Left colon (tissue), 2 donors: ENCODE results near the gene MALRD1. TPM values are rescaled to one million over a fixed set of nuclear protein-coding genes. Genes with fewer than 3 reads are reported as not detected.
"Not testable (repeated sequence)": the region's sequence is repeated elsewhere in the genome, so short reads cannot be mapped to it uniquely, and the experiment has no call there.

Experiments
- ATAC-seq: fragments of 200-7000 bp; cut with Tn5 transposase; one replicate; pipeline ENCODE4 v1.9.1; 2020; ENCODE audit warnings: mild to moderate bottlenecking, moderate library complexity
- DNase-seq, 2 donors: peaks; one replicate each; pipeline ENCODE4 v3.0.0-alpha.2; 2020
- intact Hi-C, 2 donors: fragments of 100-400 bp; cut with DNase I in 1 of 2; cut with micrococcal nuclease in 1 of 2; formaldehyde crosslinking; loops; one replicate each; pipeline versions ENCODE4 v1.11.2 to v1.14.0; 2022; cut with DNase I, micrococcal nuclease
- total RNA-seq, 2 donors: library from RNA; stranded (reverse); fragmentation: NEBNext Ultra II Directional; extraction: Animal tissue kit (Norgen Biotek cat#: 25700); gene quantifications; one replicate each; pipeline ENCODE4 v1.2.1, GENCODE V29; 2021
- donor health status: DM: no; HTN: no; CAD: no.
- donor health status: DM: yes; HTN: yes; CAD: no.

MALRD1 gene
- total RNA-seq, 2 donors from 2014 or later = 0.15 to 0.36 TPM

DNA sequence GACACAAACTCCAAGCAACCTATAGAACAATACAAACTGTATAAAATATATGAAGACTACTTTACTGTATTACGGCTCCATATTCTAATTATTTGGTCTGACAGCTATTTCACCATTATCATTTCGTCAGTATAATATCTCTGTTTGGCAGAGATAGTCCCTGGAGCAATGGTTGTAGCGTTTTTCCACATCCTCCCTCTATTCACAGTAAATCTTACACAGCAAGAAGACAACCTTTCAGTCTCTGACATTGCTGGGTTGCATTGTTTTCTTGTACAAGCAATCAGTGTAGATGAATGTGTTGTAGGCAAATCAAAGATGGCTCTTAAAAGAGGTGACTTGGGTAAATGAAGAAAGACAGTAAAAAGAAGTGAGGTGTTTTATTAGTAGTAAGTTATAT is 662.0 kb downstream of the MALRD1 start:
- DNase-seq = no peak
- no peak for ATAC-seq
- intact Hi-C loops = no loop called here

DNA sequence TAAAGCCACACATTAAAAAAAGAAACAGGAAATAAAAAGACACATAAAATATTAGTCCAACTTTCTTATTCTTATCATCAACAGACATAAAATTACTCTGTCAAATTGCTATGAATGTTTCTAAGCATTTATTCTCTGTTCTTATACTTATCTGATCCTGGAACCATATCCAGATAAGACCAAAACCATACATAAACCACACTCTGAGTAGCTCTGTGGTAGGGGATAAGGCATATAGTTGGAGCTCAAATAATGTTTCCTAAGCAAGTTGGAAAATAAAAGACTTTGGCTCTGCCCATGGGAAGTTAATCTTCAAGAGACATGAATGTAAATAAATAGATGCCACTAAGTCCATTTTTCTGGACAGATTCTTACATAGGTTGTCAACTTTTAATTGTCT is 664.6 kb downstream of the MALRD1 start:
- intact Hi-C loops = no loop called here
- DNase-seq = no peak
- ATAC-seq = no peak

DNA sequence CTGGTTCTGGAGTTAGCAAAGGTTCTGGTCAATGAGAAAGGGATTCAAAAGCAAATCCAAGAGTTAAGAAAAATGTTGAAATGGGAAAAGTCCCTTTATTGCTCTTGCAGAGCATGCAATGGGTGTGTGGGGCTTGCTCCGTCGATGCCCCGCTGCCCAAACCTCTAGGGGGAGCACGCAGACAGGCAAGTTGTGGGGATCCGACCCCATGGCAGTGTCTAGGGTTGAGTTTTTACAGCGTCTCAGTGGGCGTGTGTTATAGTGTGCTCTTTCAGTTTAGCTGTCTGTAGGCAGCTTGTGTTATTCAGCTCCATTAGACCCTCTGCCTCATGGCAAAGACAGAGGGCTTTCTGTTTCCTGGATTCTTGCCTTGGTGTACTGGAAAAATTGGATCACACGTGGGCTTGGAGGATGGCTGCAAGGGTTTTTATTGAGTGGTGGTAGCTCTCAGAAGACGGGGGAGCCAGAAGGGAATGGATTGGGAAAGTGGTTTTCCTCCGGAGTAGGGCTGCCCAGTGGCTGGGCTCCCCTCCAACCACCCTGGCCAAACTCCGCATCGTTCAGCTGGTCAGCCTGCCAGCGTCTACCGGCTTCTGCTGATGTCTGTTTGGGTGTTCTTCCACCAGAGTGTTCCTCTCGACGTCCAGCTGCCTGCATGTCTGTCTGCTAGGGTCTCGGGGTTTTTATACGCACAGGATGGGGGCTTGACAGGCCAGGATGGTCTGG is 665.4 kb downstream of the MALRD1 start:
- intact Hi-C loops = no loop called here
- DNase-seq = no peak
- ATAC-seq = no peak

DNA sequence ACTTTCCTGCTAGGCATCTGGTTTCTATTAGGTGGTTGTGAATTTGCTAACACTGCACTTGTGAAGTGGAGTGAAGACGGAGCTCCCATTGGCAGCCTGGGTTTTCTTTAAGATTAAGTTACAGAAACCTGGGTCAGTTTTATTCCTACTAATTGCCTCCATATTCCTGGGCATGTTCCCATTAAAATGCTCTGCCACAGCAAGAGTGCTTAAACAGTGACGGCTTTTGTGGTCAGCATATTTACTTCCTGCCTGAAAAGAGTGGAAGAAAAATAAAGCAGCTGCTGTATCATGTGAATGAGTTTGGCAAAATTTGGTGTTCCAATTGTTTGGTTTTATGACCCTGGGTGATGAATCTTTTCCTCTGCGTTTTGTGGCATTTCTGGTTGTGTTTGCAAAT is 670.7 kb downstream of the MALRD1 start:
- ATAC-seq (no peak), DNase-seq (no peak)
- intact Hi-C loops = no loop called here

DNA sequence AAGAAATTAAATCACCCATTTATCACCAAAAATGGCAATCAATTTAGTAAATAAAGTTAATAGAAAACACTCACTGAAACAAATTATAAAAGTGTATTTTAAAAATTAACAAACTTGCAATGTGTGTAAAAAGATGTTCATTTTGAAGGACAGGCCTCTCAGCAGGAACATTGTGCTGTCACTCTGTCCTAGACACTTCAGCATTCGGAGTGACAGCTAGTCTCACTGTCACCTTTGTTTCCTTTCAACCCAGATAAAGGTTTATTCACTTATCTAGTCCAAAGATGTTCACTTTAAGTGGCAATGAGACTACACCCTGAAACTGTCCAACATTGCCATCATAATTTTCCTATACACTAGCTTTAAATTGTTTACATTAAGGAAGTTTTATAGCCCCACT is 675.7 kb downstream of the MALRD1 start:
- DNase-seq (no peak), ATAC-seq (no peak)
- intact Hi-C loops = no loop called here

DNA sequence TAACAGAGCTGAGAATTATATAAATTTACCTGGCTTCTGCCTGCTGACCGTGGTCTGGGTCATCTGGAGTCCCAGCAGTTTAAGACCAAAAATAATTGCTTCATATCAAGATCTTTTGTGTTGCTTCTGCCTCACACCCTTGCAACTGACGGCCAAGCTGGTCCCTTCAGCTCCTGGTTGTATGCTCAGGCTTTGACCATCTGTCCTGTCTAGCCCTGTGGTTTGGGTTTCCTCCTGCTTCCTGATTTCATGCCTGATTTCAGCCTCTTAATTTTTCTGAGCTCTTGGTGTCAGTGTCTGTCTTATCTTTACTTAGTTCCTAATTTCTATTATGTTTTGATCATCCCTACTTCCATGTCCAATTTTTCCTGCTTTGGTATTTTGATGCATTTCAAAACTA is 679.8 kb downstream of the MALRD1 start:
- no peak for ATAC-seq
- no peak for DNase-seq

DNA sequence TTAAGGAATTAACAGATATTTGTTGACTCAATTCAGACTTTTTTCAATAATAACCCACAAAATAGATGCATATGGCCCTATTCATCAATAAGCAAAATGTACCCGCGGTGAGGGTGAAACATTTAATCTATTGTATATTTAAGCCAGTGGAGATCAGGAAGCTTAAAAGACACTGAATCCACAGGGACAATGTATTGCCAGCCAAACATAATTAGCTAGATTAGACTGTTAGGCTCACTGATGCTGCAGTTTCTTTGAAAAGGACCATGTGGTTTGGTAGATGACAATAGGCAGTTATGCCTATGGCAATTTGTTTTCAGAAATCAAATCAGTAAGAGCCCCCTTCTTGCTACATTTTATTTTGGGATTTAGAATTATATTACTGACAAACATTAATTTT is 680.4 kb downstream of the MALRD1 start:
- DNase-seq (no peak), ATAC-seq (no peak)
- intact Hi-C loops = no loop called here

More for the DNA sequence above, 679.8 kb downstream of the MALRD1 start:
- intact Hi-C loops = no loop called here

DNA sequence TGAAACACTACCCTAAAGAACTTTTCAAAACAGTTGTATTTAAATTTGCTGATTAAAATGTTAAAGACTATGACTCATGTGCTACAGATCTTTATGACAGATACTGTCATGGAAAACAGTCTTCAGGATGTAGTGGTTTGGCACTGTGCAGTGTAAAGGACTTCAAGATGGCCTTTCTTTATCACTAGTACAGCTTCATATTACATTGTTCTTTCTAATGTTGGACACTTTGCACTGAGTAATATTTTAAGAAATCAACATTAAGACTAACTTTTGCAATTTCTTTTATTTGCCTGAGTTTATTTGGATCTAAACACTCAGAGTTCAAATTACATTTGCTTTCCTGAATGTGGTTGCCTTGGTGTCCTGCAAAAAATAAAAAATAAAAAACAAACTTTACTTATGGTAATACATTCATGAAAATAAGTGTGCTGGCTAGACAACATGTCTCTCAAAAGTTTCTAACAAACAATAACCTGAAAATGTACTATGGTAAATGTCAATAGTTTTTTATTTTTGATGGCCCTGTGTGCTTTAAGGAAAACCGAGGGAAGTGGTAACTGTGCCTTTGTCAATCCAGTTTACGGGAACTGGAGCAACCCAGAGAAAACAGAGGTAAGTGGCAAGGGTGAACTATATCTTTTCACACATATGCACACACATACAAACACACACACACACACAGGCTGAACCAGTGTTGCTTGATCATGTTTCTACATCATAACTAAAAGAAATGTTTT is 681.7 kb downstream of the MALRD1 start:
- intact Hi-C loops = no loop called here
- DNase-seq (no peak), ATAC-seq (no peak)

DNA sequence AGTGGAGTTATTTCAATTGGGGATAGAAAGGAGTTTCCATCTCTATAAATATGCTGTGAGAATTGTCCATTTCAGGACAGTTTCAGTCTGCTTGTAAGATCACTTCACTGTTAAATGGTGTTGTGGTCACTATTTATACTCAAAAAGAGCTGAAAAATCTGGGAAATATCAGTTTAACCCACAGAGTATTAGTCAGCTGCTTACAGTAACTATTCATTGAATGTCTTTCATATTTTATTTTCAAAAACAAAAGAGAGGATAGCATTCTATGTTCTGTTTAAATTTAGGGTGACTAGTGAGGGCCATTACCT is 682.3 kb downstream of the MALRD1 start:
- no peak for ATAC-seq
- intact Hi-C loops = no loop called here
- DNase-seq = no peak

DNA sequence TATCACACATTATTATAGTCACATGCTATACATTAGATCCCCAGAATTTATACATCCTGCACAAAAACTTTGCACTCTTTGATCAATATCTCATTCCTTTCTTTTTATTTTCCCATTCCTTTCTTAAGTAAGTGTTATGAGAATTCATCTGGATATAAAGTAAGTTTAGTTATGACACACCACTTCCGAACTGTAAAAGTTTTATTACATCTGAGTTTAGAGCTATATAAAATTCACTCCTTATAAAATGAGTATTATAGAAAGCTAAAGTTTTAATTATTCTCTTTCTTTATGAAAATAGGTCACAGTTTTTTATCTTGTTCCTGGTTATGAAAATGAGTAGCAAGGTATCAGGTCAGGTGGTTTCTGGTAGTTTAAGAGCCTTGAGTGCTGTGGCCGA is 683.0 kb downstream of the MALRD1 start:
- intact Hi-C loops = no loop called here
- DNase-seq (no peak), ATAC-seq (peak; percentile 60)

DNA sequence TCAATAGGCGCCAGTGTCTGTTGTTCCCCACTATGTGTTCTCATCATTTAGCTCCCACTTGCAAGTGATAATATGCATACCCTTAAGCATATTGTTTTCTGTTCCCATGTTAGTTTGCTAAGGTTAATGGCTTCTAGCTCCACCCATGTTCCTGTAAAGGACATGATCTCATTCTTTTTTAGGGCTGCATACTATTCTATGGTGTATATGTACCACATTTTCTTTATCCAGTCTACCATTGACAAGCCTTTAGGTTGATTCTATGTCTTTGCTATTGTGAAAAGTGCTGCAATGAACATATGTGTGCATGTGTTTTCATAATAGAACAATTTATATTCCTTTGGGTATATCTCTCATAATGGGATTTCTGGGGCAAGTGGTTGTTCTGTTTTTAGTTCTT is 689.8 kb downstream of the MALRD1 start:
- DNase-seq = no peak

DNA sequence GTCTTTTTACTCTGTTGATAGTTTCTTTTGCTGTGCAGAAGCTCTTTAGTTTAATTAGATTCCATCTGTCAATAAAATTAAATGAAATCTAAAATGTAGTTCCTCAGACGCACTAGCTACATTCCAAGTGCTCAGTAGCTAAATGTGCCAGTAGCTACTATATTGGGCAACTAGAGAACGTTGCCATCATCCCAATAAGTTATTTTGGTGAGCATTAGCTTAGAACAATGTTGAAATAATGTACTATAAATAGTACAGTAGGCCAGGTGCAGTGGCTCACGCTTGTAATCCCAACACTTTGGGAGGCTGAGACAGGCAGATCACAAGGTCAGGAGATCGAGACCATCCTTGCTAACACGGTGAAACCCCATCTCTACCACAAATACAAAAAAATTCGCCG is 690.6 kb downstream of the MALRD1 start:
- ATAC-seq, intact Hi-C loops, DNase-seq: not testable (repeated sequence)

More for the DNA sequence above, 689.8 kb downstream of the MALRD1 start:
- no peak for ATAC-seq
- intact Hi-C loops = no loop called here

DNA sequence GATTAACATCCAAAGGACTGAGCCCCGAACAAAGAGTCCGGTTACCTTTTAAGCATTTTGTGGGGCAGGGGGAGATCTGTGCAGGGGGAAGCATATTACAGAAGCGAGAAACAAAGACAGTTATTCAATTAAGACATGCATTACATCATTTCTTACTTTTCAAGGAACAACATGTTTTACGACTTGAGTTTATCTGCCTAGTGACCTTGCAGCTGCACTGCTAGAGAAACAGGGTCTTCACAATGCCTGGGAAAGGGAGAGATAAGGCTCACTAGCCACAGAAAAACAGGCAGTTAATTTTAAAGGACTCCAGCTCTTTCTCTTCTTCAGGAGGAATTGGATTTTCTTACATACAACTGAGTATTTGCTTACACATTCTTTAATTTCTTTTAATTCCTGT is 693.5 kb downstream of the MALRD1 start:
- DNase-seq, ATAC-seq, intact Hi-C loops: not testable (repeated sequence)

DNA sequence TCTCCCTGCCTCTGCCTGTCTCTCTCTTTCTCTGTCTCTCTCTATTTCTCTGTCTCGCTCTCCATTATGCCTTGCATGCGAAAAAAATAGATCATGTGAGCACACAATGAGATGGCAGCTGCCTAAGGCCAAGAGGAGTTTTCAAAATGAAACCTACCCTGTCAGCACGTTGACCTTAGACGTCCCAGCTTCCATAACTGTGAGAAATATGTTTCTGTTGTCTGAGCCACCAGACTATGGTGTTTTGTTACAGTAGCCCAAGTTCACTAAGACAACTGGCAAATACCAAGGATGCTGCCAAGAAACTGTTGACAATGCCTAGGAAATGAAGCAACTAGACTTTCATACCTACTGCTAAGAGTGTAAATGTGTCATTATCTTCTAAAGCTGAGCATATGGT is 697.1 kb downstream of the MALRD1 start:
- no peak for ATAC-seq
- intact Hi-C loops = no loop called here

DNA sequence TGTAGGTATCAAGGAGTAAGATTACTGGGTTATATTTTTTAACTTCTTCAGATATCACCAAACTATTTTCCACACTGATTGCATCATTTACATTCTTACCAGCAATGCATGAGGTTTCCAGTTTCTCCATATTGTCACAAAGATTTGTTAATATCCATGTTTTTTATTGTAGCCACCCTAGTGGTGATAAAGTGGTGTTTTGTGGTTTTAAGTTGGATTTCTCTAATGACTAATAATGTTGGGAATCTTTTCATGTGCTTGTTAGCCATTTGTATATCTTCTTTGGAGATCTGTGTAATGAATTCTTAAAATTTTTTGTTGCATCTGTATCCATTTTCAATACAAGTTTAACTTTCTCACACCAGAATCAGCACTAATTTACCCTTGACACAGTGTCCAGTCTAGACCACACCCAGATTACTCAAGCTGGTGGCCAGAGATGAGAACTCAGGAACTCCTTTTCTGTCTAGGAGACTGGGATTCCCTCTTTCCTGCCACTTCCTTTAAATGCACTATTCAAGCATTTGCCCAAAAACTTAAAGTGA is 700.7 kb downstream of the MALRD1 start:
- intact Hi-C loops = no loop called here
- ATAC-seq (no peak), DNase-seq (no peak)

More for the DNA sequence above, 697.1 kb downstream of the MALRD1 start:
- DNase-seq = no peak

DNA sequence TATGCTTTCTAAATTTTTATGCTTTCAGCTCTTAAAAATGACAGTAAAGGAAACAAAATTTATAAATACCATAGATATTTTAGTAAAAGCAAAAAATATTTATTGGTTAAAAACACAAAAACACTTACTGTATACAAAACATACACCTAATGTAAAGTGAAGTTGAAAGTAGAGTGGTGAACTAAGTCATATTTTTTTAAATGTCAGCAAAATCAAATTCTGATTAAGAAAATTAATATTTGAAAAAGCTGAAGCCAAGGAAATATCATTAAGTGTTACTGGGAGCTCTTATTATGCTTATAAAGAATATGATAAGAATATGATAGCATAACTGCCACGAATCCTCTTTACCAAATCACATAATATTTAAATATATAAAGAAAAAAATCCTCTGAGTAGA is 702.4 kb downstream of the MALRD1 start:
- DNase-seq (no peak), ATAC-seq (no peak)
- intact Hi-C loops = no loop called here

DNA sequence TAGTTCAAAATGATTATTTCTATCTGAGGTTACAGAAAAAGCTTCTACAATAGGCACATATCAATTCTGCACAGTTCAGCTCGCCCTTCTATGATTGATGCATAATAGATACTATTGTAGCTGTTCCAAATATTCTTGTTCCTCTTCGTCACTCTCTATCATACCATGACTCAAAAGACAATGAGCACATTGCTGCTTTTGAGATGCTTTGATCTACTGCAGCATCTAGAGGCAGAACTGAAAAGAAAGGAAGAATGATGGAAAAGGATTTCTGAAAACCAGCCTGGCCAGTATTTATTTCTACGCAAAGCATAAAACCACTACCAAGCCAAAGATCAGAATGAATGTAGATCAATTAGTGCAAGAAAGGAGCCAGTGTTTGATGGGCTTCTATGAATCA is 708.3 kb downstream of the MALRD1 start:
- intact Hi-C loops = no loop called here
- ATAC-seq (no peak), DNase-seq (no peak)

DNA sequence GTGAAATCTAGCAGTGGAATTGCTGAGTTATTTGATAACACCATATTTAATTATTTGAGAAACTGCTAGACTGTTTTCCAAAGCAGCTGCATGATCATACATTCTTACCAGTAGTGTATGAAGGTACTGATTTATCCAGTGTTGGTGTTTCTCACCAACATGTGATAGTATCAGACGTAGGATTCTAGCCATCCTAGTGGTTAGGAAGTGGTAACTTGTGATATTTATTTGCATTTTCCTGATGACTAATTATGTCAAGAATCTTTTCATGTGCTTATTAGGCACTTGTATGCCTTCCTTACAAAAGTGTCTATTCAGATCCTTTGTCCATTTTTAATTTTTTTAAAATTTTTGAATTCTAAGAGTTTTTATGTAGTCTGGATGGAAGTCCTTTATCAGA is 713.4 kb downstream of the MALRD1 start:
- ATAC-seq = no peak
- no peak for DNase-seq
- intact Hi-C loops = no loop called here

DNA sequence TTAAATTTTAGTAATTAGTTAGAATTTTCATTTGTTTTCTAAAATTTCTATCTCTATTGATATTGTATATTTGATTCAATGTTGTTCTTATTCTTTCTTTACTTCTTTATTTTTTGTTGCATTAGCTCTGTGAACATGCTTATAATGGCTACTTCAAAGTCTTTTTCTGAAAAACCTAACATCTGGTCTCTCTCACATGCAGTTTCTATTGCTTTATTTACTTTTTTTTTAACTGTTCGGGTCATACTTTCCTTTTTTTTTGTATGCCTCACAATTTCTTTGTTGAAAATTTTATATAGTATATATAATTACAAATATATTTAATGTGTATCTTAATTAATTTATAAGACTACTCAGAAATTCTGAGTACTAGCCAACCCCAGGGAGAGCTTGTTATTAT is 715.5 kb downstream of the MALRD1 start:
- no peak for DNase-seq
- intact Hi-C loops = no loop called here
- no peak for ATAC-seq

DNA sequence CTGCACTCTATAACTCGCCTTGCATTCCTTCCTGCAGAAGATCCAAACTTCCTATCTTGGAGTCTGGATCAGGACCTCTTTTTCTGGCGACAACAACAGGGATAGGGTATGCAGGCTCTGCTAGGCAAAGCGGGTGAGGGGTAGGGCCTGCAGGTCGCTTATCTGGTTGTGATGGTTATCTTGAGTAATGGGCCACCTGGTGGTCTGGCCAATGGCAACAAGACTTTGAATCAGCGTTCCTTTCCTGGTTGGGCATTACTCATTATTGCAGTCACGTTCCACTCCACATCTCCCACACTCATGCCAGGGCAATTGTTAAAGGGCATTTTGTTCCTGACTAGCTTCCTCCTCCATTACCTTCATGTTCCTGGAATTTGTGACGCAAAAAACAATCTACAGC is 719.3 kb downstream of the MALRD1 start:
- intact Hi-C loops = no loop called here
- DNase-seq = no peak
- ATAC-seq = no peak
